ENCODE measurements around the gene SULT2B1. TPM values are rescaled to one million over a fixed set of nuclear protein-coding genes. Genes with fewer than 3 reads are reported as not detected.

SULT2B1 gene
- total and polyA plus RNA-seq, 2 of the 4 experiments (the other 2 are of a cell fraction), result 0.09 TPM; not detected in 1

GRCh38 chr19:48627201-48627864 is 75.4 kb downstream of the SULT2B1 start:
- no TSS peak for BruUV-seq (replicated peaks)
- Histone ChIP-seq H2AK5ac (ENCODE audit: low read depth, low read length) (no peak overlapping the region), H2BK15ac (ENCODE audit: low read depth, low read length) (no peak overlapping the region), H4K5ac (ENCODE audit: low read depth, low read length) (no peak overlapping the region), H3K23ac (ENCODE audit: low read depth, low read length) (no peak overlapping the region), H4K8ac (ENCODE audit: low read depth in 2 of 2, low read length in 2 of 2) (no peak overlapping the region), H3K9ac (ENCODE audit: low read depth, low read length) (no peak overlapping the region), H3K9me3 (ENCODE audit: control insufficient read depth, insufficient read depth, low read length) (no peaks in the 10 kb centered on the region), H3K79me1 (ENCODE audit: low read depth in 1 of 2, low read length in 2 of 2) (peaks cover 4 to 23% of the 10 kb centered on the region in 2 experiments; a peak in 3 of 4 replicates), H2AFZ (replicated peaks; ENCODE audit: low read length, poor library complexity) (no peak overlapping the region), H2BK20ac (ENCODE audit: low read depth, low read length) (no peak overlapping the region), H3K14ac (replicated peaks; ENCODE audit: low read depth, low read length) (no peak overlapping the region), H2BK5ac (ENCODE audit: low read depth, low read length, poor library complexity, severe bottlenecking) (no peak overlapping the region), H3K4me3 (ENCODE audit: insufficient read depth, low read depth, low read length) (no peak overlapping the region), H2AK9ac (replicated peaks; ENCODE audit: low read depth, low read length, poor library complexity) (no peak overlapping the region), H3K4ac (ENCODE audit: low read depth, low read length) (no peak overlapping the region), H3K9me1 (ENCODE audit: insufficient read depth, low read length) (peaks cover 4% of the 10 kb centered on the region; the same call in 1 of the 2 replicates), H3K36me3 (ENCODE audit: control insufficient read depth, insufficient read depth, low read length) (peaks cover 6% of the 10 kb centered on the region; the same call in 1 of the 2 replicates), H3K18ac (ENCODE audit: low read depth, low read length) (no peak overlapping the region), H3K56ac (ENCODE audit: extremely low read depth, insufficient read depth, low read length) (no peak overlapping the region), H3K27me3 (ENCODE audit: control insufficient read depth, insufficient read depth, low read length) (no peaks in the 10 kb centered on the region), H2BK120ac (ENCODE audit: low read depth, low read length) (no peak overlapping the region), H3K4me1 (ENCODE audit: control insufficient read depth, insufficient read depth, low read length) (peaks cover 21% of the 10 kb centered on the region), H3K27ac (ENCODE audit: insufficient read depth, low read length) (no peak overlapping the region), H3K4me2 (ENCODE audit: low read depth, low read length) (no peak overlapping the region), H4K91ac (ENCODE audit: insufficient read depth, low read depth, low read length) (no peak overlapping the region), H4K20me1 (ENCODE audit: insufficient read depth, low read length) (no peaks in the 10 kb centered on the region)
- ATAC-seq (ENCODE audit: low read depth), result no peak
- intact Hi-C loops (cut with micrococcal nuclease), result no loop called here
- WGBS, 2 experiments (ENCODE audit: extremely low coverage in 2 of 2, insufficient read length in 1 of 2), result no CpG with 5 or more reads among the region's 6 CpGs
- in situ Hi-C loops (cut with MboI; ENCODE audit: low sequenced_read_pairs), result no loop called here
- dilution Hi-C loops (cut with HindIII; ENCODE audit: low sequenced_read_pairs, unreplicated experiment), result no loop called here
- TF ChIP-seq CHD1 (IDR thresholded peaks at IDR 0.05; ENCODE audit: low read depth, low read length) (no peak), MAZ (IDR thresholded peaks at IDR 0.05; ENCODE audit: borderline replicate concordance, low read depth, low read length) (no peak), BHLHE40 (IDR thresholded peaks at IDR 0.05; ENCODE audit: low read depth, low read length) (no peak), FOS (IDR thresholded peaks at IDR 0.05; ENCODE audit: low read depth, low read length) (no peak), CTCF (conservative IDR thresholded peaks at IDR 0.05; ENCODE audit: low read depth, low read length) (no peak), MXI1 (IDR thresholded peaks at IDR 0.05; ENCODE audit: borderline replicate concordance, low read depth, low read length) (no peak), SMC3 (IDR thresholded peaks at IDR 0.05; ENCODE audit: low read depth, low read length) (no peak), RCOR1 (IDR thresholded peaks at IDR 0.05; ENCODE audit: insufficient replicate concordance, low read length) (no peak)
- ChIA-PET POLR2A (ENCODE audit: unreplicated experiment) (no interaction called here), CTCF (no interaction called here)
- no peak for DNase-seq
